Thymus (tissue), 11 donors: Measurements from ENCODE around the gene TLR7. TPM values are rescaled to one million over a fixed set of nuclear protein-coding genes. Genes with fewer than 3 reads are reported as not detected.

Experiments
- DNase-seq, 9 donors: peaks; one replicate each; pipeline ENCODE4 v3.0.0-alpha.2; 2013; ENCODE audit warnings: low spot score in 9 of 9, low read depth in 6 of 9, missing footprints in 1 of 9
- H3K27ac ChIP-seq, 2 donors: one replicate each; pipeline ENCODE4 v1.5.1; 2013; ENCODE audit warnings: control low read depth in 1 of 2, low read depth in 1 of 2, low read length in 1 of 2, mild to moderate bottlenecking in 1 of 2, moderate library complexity in 1 of 2
- H3K27me3 ChIP-seq, 2 donors: one replicate each; pipeline ENCODE4 v1.5.1; 2013; ENCODE audit warnings: low read length in 1 of 2; ENCODE audit not compliant: control insufficient read depth in 2 of 2, insufficient read depth in 1 of 2
- H3K36me3 ChIP-seq, 2 donors: one replicate each; pipeline ENCODE4 v1.5.1; 2013; ENCODE audit warnings: low read length in 1 of 2, mild to moderate bottlenecking in 1 of 2, moderate library complexity in 1 of 2; ENCODE audit not compliant: control insufficient read depth in 2 of 2, insufficient read depth in 2 of 2
- H3K4me1 ChIP-seq, 2 donors: one replicate each; pipeline ENCODE4 v1.5.1; 2013; ENCODE audit warnings: low read length in 2 of 2; ENCODE audit not compliant: control insufficient read depth in 2 of 2, insufficient read depth in 2 of 2
- H3K4me3 ChIP-seq, 2 donors: one replicate each; pipeline ENCODE4 v1.5.1; 2013; ENCODE audit warnings: low read length in 2 of 2, control low read depth in 1 of 2, mild to moderate bottlenecking in 1 of 2
- H3K9me3 ChIP-seq, 2 donors: one replicate each; pipeline ENCODE4 v1.5.1; 2013; ENCODE audit warnings: low read length in 1 of 2, mild to moderate bottlenecking in 1 of 2; ENCODE audit not compliant: control insufficient read depth in 2 of 2, insufficient read depth in 1 of 2
- WGBS: extraction: QIAGEN DNeasy Blood & Tissue Kit; methylation state at CpG from one replicate; pipeline ENCODE4 v1.1.7; 2013; 5-methylcytosine and 5-hydroxymethylcytosine counted together
- polyA plus RNA-seq: library from polyadenylated mRNA; stranded (reverse); fragments of 200-250 nt; gene quantifications from one replicate; pipeline ENCODE4 v1.2.3, GENCODE V29; 2013
- total RNA-seq: library from RNA; stranded (reverse); fragments of 120-200 nt; gene quantifications from one replicate; pipeline ENCODE4 v1.2.4, GENCODE V29; 2013
- donor health status: healthy.

Gene TLR7
- total and polyA plus RNA-seq, 2 donors = 0.62 to 2.2 TPM

GRCh38 chrX:12885508-12885907, 18.6 kb downstream of the TLR7 start:
- Histone ChIP-seq H3K27me3 (no peaks in the 10 kb centered on the region), H3K4me3 (no peak overlapping the region), H3K4me1 (peaks cover 0 to 8% of the 10 kb centered on the region in 2 donors), H3K9me3 (peaks cover 0 to 2% of the 10 kb centered on the region in 2 donors), H3K27ac (no peak overlapping the region), H3K36me3 (no peaks in the 10 kb centered on the region)
- DNase-seq = no peak
- WGBS = 86% methylated on average over 5 of the region's 5 CpGs

- Histone ChIP-seq H3K36me3 (no peaks in the 10 kb centered on the region), H3K9me3 (peaks cover 0 to 2% of the 10 kb centered on the region in 2 donors), H3K4me1 (peaks cover 7 to 18% of the 10 kb centered on the region in 2 donors), H3K27ac (no peak overlapping the region), H3K4me3 (no peak overlapping the region), H3K27me3 (no peaks in the 10 kb centered on the region)
- DNase-seq = no peak
- WGBS = 97% methylated on average over 3 of the region's 3 CpGs
Measured at GRCh38 chrX:12886545-12886944, 19.7 kb downstream of the TLR7 start.

GRCh38 chrX:12887141-12887540, 20.3 kb downstream of the TLR7 start:
- no peaks in the 10 kb centered on the region for H3K36me3 ChIP-seq
- WGBS = 96% methylated on average over 2 of the region's 2 CpGs

GRCh38 chrX:12887767-12888166, 20.9 kb downstream of the TLR7 start:
- WGBS = 49% methylated on average over 3 of the region's 3 CpGs
- Histone ChIP-seq H3K4me1 (peaks cover 10 to 30% of the 10 kb centered on the region in 2 donors), H3K9me3 (peaks cover 0 to 2% of the 10 kb centered on the region in 2 donors), H3K36me3 (no peaks in the 10 kb centered on the region), H3K27me3 (no peaks in the 10 kb centered on the region), H3K27ac (no peak overlapping the region), H3K4me3 (no peak overlapping the region)
- DNase-seq = no peak

More at GRCh38 chrX:12887141-12887540, 20.3 kb downstream of the TLR7 start:
- Histone ChIP-seq H3K4me3 (no peak overlapping the region), H3K4me1 (peaks cover 8 to 24% of the 10 kb centered on the region in 2 donors), H3K27ac (no peak overlapping the region), H3K9me3 (peaks cover 0 to 2% of the 10 kb centered on the region in 2 donors), H3K27me3 (no peaks in the 10 kb centered on the region)
- no peak for DNase-seq

- no peak overlapping the region for H3K4me3 ChIP-seq
- peaks cover 16 to 46% of the 10 kb centered on the region in 2 donors for H3K4me1 ChIP-seq
- no peaks in the 10 kb centered on the region for H3K36me3 ChIP-seq
- peak overlapping the region; percentile 80 for H3K27ac ChIP-seq
- DNase-seq = peak in 1 of 9 donors; percentile 56
- H3K27me3 ChIP-seq = no peaks in the 10 kb centered on the region
- 14% methylated on average over 5 of the region's 5 CpGs for WGBS
- H3K9me3 ChIP-seq = peaks cover 0 to 2% of the 10 kb centered on the region in 2 donors
Measured at GRCh38 chrX:12890467-12890866, 23.6 kb downstream of the TLR7 start.

- peaks cover 16 to 47% of the 10 kb centered on the region in 2 donors for H3K4me1 ChIP-seq
- H3K27ac ChIP-seq = peak overlapping the region in 1 of 2 donors; percentile 80
- WGBS = 68% methylated on average over 4 of the region's 4 CpGs
- H3K9me3 ChIP-seq = peaks cover 0 to 2% of the 10 kb centered on the region in 2 donors
- H3K4me3 ChIP-seq = no peak overlapping the region
- H3K27me3 ChIP-seq = no peaks in the 10 kb centered on the region
- no peaks in the 10 kb centered on the region for H3K36me3 ChIP-seq
- DNase-seq = no peak
Measured at GRCh38 chrX:12891171-12891570, 24.3 kb downstream of the TLR7 start.

GRCh38 chrX:12891915-12892506, 25.1 kb downstream of the TLR7 start:
- H3K36me3 ChIP-seq = no peaks in the 10 kb centered on the region
- peaks cover 16 to 48% of the 10 kb centered on the region in 2 donors for H3K4me1 ChIP-seq
- H3K27me3 ChIP-seq = no peaks in the 10 kb centered on the region
- peak overlapping the region; percentile 60 to 80 for H3K27ac ChIP-seq
- peak in 5 of 9 donors; percentile 16 to 81 (median 58) for DNase-seq
- no peak overlapping the region for H3K4me3 ChIP-seq
- peaks cover 0 to 2% of the 10 kb centered on the region in 2 donors for H3K9me3 ChIP-seq
- WGBS = 0% methylated on average over 2 of the region's 2 CpGs

- no peak for DNase-seq
- peaks cover 16 to 45% of the 10 kb centered on the region in 2 donors for H3K4me1 ChIP-seq
- H3K4me3 ChIP-seq = no peak overlapping the region
- H3K27ac ChIP-seq = peak overlapping the region in 1 of 2 donors; percentile 80
- H3K9me3 ChIP-seq = peaks cover 0 to 2% of the 10 kb centered on the region in 2 donors
- 80% methylated on average over 2 of the region's 2 CpGs for WGBS
- H3K27me3 ChIP-seq = no peaks in the 10 kb centered on the region
- H3K36me3 ChIP-seq = no peaks in the 10 kb centered on the region
Measured at GRCh38 chrX:12892716-12893115, 25.8 kb downstream of the TLR7 start.

- WGBS = 44% methylated on average over 12 of the region's 12 CpGs
- H3K27ac ChIP-seq = no peak overlapping the region
- H3K27me3 ChIP-seq = no peaks in the 10 kb centered on the region
- peaks cover 0 to under 1% of the 10 kb centered on the region in 2 donors for H3K9me3 ChIP-seq
- peaks cover 16 to 43% of the 10 kb centered on the region in 2 donors for H3K4me1 ChIP-seq
- DNase-seq = peak in 8 of 9 donors; percentile 39 to 77 (median 56)
- H3K4me3 ChIP-seq = no peak overlapping the region
- no peaks in the 10 kb centered on the region for H3K36me3 ChIP-seq
Measured at GRCh38 chrX:12894074-12895030, 27.5 kb downstream of the TLR7 start.
